Upper lobe of left lung (tissue), 4 donors: ENCODE measurements around the gene LGALS7B.
"Not testable (repeated sequence)": the region's sequence is repeated elsewhere in the genome, so short reads cannot be mapped to it uniquely, and the experiment has no call there.

ENCODE experiments used
- POLR2A ChIP-seq, 4 donors: fragments of 450-650 bp; IDR thresholded peaks; one replicate each; pipeline ENCODE4 v1.5.1; 2016 to 2017; ENCODE audit warnings: antibody characterized with exemption in 4 of 4, mild to moderate bottlenecking in 2 of 4
- POLR2AphosphoS5 ChIP-seq, 2 donors: sonication (generic); formaldehyde crosslinking; IDR thresholded peaks; one replicate each; pipeline ENCODE4 v1.5.1; 2017; ENCODE audit warnings: antibody characterized with exemption in 2 of 2
- TF ChIP-seq, protein P1 (sequence below), 6 experiments: fragments of 450-650 bp in 4 of 6; fragments of 200-600 bp in 2 of 6; sonication (generic) in 2 of 6; IDR thresholded peaks; one replicate each; pipeline ENCODE4 v1.5.1; 2016 to 2019; ENCODE audit warnings: antibody characterized with exemption in 6 of 6

DNA sequence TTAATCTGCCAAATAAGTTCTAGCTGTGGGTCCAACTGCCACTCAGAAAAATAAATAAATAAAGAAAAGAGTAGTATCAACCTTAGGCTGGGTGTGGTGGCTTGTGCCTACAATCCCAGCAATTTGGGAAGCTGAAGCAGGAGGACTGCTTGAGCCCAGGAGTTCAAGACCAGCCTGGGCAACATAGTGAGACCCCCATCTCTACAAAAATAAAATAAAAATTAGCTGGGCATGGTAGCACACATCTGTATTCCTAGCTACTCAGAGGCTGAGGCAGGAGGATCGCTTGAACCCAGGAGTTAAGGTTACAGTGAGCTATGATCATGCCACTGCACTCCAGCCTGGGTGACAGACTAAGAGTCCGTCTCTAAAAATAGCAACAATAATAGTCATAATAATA, 24.9 kb downstream of the LGALS7B start:
- TF ChIP-seq, protein P1, sequence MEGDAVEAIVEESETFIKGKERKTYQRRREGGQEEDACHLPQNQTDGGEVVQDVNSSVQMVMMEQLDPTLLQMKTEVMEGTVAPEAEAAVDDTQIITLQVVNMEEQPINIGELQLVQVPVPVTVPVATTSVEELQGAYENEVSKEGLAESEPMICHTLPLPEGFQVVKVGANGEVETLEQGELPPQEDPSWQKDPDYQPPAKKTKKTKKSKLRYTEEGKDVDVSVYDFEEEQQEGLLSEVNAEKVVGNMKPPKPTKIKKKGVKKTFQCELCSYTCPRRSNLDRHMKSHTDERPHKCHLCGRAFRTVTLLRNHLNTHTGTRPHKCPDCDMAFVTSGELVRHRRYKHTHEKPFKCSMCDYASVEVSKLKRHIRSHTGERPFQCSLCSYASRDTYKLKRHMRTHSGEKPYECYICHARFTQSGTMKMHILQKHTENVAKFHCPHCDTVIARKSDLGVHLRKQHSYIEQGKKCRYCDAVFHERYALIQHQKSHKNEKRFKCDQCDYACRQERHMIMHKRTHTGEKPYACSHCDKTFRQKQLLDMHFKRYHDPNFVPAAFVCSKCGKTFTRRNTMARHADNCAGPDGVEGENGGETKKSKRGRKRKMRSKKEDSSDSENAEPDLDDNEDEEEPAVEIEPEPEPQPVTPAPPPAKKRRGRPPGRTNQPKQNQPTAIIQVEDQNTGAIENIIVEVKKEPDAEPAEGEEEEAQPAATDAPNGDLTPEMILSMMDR (IDR thresholded peaks at IDR 0.05), result not testable (repeated sequence)
- not testable (repeated sequence) for TF ChIP-seq POLR2A, POLR2AphosphoS5 (IDR thresholded peaks at IDR 0.05)
